Activated CD8-positive, alpha-beta memory T cell treated with anti-CD3 and anti-CD28 coated beads, Interleukin-2, amount 50 U/mL, for 1 hour (primary cell): Measurements from ENCODE around the gene ATP8B1.

Source experiments
- DNase-seq: peaks from one replicate; pipeline ENCODE4 v3.0.0-alpha.2; 2020; ENCODE audit errors: extremely low read depth

The ATP8B1 gene

DNA sequence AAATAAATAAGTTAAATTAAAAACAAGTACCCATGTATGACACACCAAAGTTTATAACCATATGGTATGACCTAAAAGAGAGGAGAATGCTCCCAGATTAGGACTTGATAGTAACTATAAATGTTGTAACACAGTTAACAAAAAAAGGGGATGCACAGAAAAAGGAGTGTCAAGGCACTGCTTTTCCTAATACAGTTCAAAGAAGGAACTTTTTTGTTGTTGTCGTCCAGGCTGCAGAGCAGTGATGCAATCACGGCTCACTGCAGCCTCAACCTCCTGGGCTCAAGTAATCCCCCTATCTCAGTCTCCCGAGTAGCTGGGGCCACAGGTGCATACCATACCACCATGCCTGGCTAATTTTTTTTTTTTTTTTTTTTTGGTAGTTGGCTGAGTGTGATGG lies 184.2 kb downstream of the ATP8B1 start:
- DNase-seq, result no peak

DNA sequence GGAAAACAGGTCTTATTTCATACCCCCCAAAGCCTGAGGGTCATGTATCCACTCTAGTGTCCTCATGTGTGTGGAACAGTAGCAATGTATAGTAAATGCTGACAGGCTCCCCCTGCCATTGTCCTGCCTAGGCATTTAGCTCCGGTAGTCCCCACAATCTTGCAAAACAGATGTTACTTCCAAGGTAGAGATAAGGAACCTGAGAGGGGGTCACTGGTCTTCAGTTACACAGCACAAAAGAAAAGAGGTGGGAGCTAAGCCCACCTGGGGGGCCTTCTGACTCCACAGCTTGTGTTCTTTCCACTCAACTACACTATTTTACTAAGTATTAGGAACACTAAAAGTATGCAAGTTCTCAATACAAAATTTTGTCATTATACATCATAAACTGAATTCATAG lies 199.2 kb downstream of the ATP8B1 start:
- no peak for DNase-seq
